HG02588 (cell line): ENCODE measurements around the gene LRRC32.

Experiments
- ATAC-seq: cut with Tn5 transposase; IDR thresholded peaks from one replicate; pipeline ENCODE4 v1.9.1; 2021; ENCODE audit warnings: mild to moderate bottlenecking, moderate library complexity; ENCODE audit not compliant: unreplicated experiment

The LRRC32 gene

GRCh38 chr11:76665172-76665571 lies 5.4 kb downstream of the LRRC32 start:
- no peak for ATAC-seq

- ATAC-seq = no peak
These were observed 5.9 kb downstream of the LRRC32 start for GRCh38 chr11:76664578-76665061.

- ATAC-seq = no peak
These were observed 6.6 kb downstream of the LRRC32 start for GRCh38 chr11:76663912-76664440.

- no peak for ATAC-seq
These were observed 7.1 kb downstream of the LRRC32 start for GRCh38 chr11:76663486-76663810.

- no peak for ATAC-seq
These were observed 7.7 kb downstream of the LRRC32 start for GRCh38 chr11:76662656-76663485.

- ATAC-seq = no peak
These were observed 8.6 kb downstream of the LRRC32 start for GRCh38 chr11:76661834-76662434.

GRCh38 chr11:76661306-76661751 lies 9.2 kb downstream of the LRRC32 start:
- ATAC-seq = no peak

- ATAC-seq = no peak
These were observed 9.8 kb downstream of the LRRC32 start for GRCh38 chr11:76660533-76661305.

GRCh38 chr11:76659672-76660532 lies 10.6 kb downstream of the LRRC32 start:
- no peak for ATAC-seq

- ATAC-seq = no peak
These were observed 11.6 kb downstream of the LRRC32 start for GRCh38 chr11:76658651-76659650.

GRCh38 chr11:76658231-76658630 lies 12.3 kb downstream of the LRRC32 start:
- ATAC-seq = no peak

GRCh38 chr11:76657187-76658170 lies 13.1 kb downstream of the LRRC32 start:
- no peak for ATAC-seq

- no peak for ATAC-seq
These were observed 13.9 kb downstream of the LRRC32 start for GRCh38 chr11:76656571-76657081.

GRCh38 chr11:76656050-76656531 lies 14.5 kb downstream of the LRRC32 start:
- no peak for ATAC-seq

GRCh38 chr11:76655501-76656049 lies 15.0 kb downstream of the LRRC32 start:
- no peak for ATAC-seq

GRCh38 chr11:76654980-76655379 lies 15.6 kb downstream of the LRRC32 start:
- ATAC-seq = no peak

GRCh38 chr11:76654298-76654851 lies 16.2 kb downstream of the LRRC32 start:
- ATAC-seq = no peak
